OCI-M2 (cell line): Measurements from ENCODE around the gene TSSK3.

Source experiments
- DNase-seq: peaks from one replicate; lab custom pipeline; 2025; ENCODE audit not compliant: unreplicated experiment; lab: John Stamatoyannopoulos, UW

The TSSK3 gene

GRCh38 chr1:32361674-32362473, 465 bp upstream of the TSSK3 start:
- no peak for DNase-seq

- no peak for DNase-seq
Measured at GRCh38 chr1:32363713-32364112, 1.4 kb downstream of the TSSK3 start.

- DNase-seq: no peak
Measured at GRCh38 chr1:32364836-32365235, 2.5 kb downstream of the TSSK3 start.

- no peak for DNase-seq
Measured at GRCh38 chr1:32365445-32365844, 3.1 kb downstream of the TSSK3 start.

- no peak for DNase-seq
Measured at GRCh38 chr1:32367912-32368635, 5.7 kb downstream of the TSSK3 start.

- no peak for DNase-seq
Measured at GRCh38 chr1:32372149-32372756, 9.9 kb downstream of the TSSK3 start.

- no peak for DNase-seq
Measured at GRCh38 chr1:32373996-32374592, 11.8 kb downstream of the TSSK3 start.

GRCh38 chr1:32376199-32376598, 13.9 kb downstream of the TSSK3 start:
- no peak for DNase-seq

- no peak for DNase-seq
Measured at GRCh38 chr1:32377541-32378220, 15.3 kb downstream of the TSSK3 start.

- DNase-seq: no peak
Measured at GRCh38 chr1:32380057-32380456, 17.7 kb downstream of the TSSK3 start.

GRCh38 chr1:32386676-32387392, 24.5 kb downstream of the TSSK3 start:
- DNase-seq: no peak

GRCh38 chr1:32388641-32389040, 26.3 kb downstream of the TSSK3 start:
- peak; percentile 44 for DNase-seq

- peak; percentile 51 for DNase-seq
Measured at GRCh38 chr1:32390904-32391870, 28.8 kb downstream of the TSSK3 start.

- DNase-seq: no peak
Measured at GRCh38 chr1:32392325-32392724, 30.0 kb downstream of the TSSK3 start.

- DNase-seq: no peak
Measured at GRCh38 chr1:32393136-32393535, 30.8 kb downstream of the TSSK3 start.

- no peak for DNase-seq
Measured at GRCh38 chr1:32393832-32394140, 31.4 kb downstream of the TSSK3 start.

GRCh38 chr1:32394141-32394889, 32.0 kb downstream of the TSSK3 start, which contains the start of gene BSDC1:
Gene BSDC1 (minus strand): TSS chr1:32394441. CDS start chr1:32394414, 27 bp downstream.
- peak; percentile 94 for DNase-seq

GRCh38 chr1:32394890-32395432, 32.6 kb downstream of the TSSK3 start:
- DNase-seq: no peak
